K562 (cell line): ENCODE results near the gene TLE3. TPM values are rescaled to one million over a fixed set of nuclear protein-coding genes. Genes with fewer than 3 reads are reported as not detected.

Experiments used
- ATF1 ChIP-seq, 2 experiments: fragments of 450-650 bp in 1 of 2; IDR thresholded peaks; 2 replicates each; pipeline ENCODE4 v1.6.1; 2016; ENCODE audit warnings: missing compliant biosample characterization in 1 of 2, missing genetic modification characterization in 1 of 2
- BRD4 ChIP-seq: fragments of 200-600 bp; sonication (generic); IDR thresholded peaks from 2 replicates; pipeline ENCODE4 v1.6.1; 2017; ENCODE audit warnings: inconsistent platforms
- CREBBP ChIP-seq: IDR thresholded peaks from one replicate; pipeline ENCODE4 v1.6.1; 2012; ENCODE audit warnings: low read depth, mild to moderate bottlenecking, control low read depth, inconsistent platforms, low read length
- ETS2 ChIP-seq: IDR thresholded peaks from 2 replicates; pipeline ENCODE4 v1.6.1; 2016; ENCODE audit warnings: borderline replicate concordance, missing genetic modification characterization, mild to moderate bottlenecking, moderate library complexity, missing compliant biosample characterization; ENCODE audit not compliant: poor library complexity, severe bottlenecking
- FIP1L1 ChIP-seq: fragments of 200-400 bp; formaldehyde crosslinking; IDR thresholded peaks from 2 replicates; pipeline ENCODE4 v1.6.1; 2018; ENCODE audit warnings: mild to moderate bottlenecking, low read depth, low read length; ENCODE audit not compliant: poor library complexity, severe bottlenecking
- GABPA ChIP-seq: fragments of 200-800 bp; sonication (Bioruptor generic); conservative IDR thresholded peaks from 2 replicates; pipeline ENCODE4 v1.6.1; 2016; ENCODE audit warnings: low read depth, missing genetic modification characterization, missing compliant biosample characterization
- JUNB ChIP-seq: fragments of 450-650 bp; formaldehyde crosslinking; conservative IDR thresholded peaks from 2 replicates; pipeline ENCODE4 v1.4.0; 2020; ENCODE audit warnings: mild to moderate bottlenecking
- NCOA4 ChIP-seq: fragments of 450-650 bp; IDR thresholded peaks from 2 replicates; pipeline ENCODE4 v1.6.1; 2018; ENCODE audit warnings: mild to moderate bottlenecking; ENCODE audit not compliant: partially characterized antibody
- NFIC ChIP-seq: fragments of 450-650 bp; IDR thresholded peaks from 2 replicates; pipeline ENCODE4 v1.6.1; 2017; ENCODE audit warnings: mild to moderate bottlenecking, inconsistent platforms
- NUFIP1 ChIP-seq: fragments of 450-650 bp; IDR thresholded peaks from 2 replicates; pipeline ENCODE4 v1.6.1; 2018; ENCODE audit not compliant: partially characterized antibody
- PCBP2 ChIP-seq: fragments of 200-400 bp; formaldehyde crosslinking; IDR thresholded peaks from 2 replicates; pipeline ENCODE4 v1.6.1; 2018; ENCODE audit warnings: low read length, low read depth, mild to moderate bottlenecking, moderate library complexity; ENCODE audit not compliant: poor library complexity, severe bottlenecking
- POLR2G ChIP-seq: fragments of 200-400 bp; formaldehyde crosslinking; IDR thresholded peaks from 2 replicates; pipeline ENCODE4 v1.6.1; 2017; ENCODE audit warnings: low read depth, mild to moderate bottlenecking, antibody characterized with exemption, low read length, moderate library complexity
- SMAD4 ChIP-seq: fragments of 250-450 bp; sonication (Bioruptor Pico); conservative IDR thresholded peaks from 2 replicates; pipeline ENCODE4 v1.8.0; 2021; ENCODE audit warnings: inconsistent platforms, mild to moderate bottlenecking, moderate library complexity
- STAG1 ChIP-seq: sonication (generic); formaldehyde crosslinking; IDR thresholded peaks from 2 replicates; pipeline ENCODE4 v1.5.0; 2020; ENCODE audit warnings: missing genetic modification reagents, borderline replicate concordance
- TAF9B ChIP-seq: fragments of 450-650 bp; IDR thresholded peaks from 2 replicates; pipeline ENCODE4 v1.6.1; 2018; ENCODE audit warnings: mild to moderate bottlenecking; ENCODE audit not compliant: partially characterized antibody
- ZKSCAN3 ChIP-seq: fragments of 250-450 bp; sonication (Bioruptor Pico); IDR thresholded peaks from 2 replicates; pipeline ENCODE4 v1.4.0; 2020
- ZSCAN29 ChIP-seq: fragments of 450-650 bp; IDR thresholded peaks from 2 replicates; pipeline ENCODE4 v1.6.1; 2017
- polyA plus RNA-seq, 8 experiments: library from polyadenylated mRNA; depleted of rRNA in 4 of 8; stranded (reverse) in 5 of 8; unstranded in 3 of 8; fragments of >200 nt; fragmentation: Nextera tagmentation in 2 of 8; fragmentation: Illumina TruSeq in 1 of 8; extraction: Ambion mirVana in 2 of 8; extraction: Trizol in 1 of 8; gene quantifications; 2 replicates each; pipeline versions ENCODE4 v1.2.1 to v1.2.3, GENCODE V29; 2011 to 2014; ENCODE audit warnings: inconsistent platforms in 1 of 8, missing spikeins in 1 of 8
- total RNA-seq, 7 experiments: library from RNA; depleted of rRNA in 6 of 7; stranded (reverse); fragments of >200 nt in 6 of 7; fragmentation: Illumina TruSeq in 2 of 7; extraction: Trizol in 2 of 7; gene quantifications; 2 replicates each; pipeline versions ENCODE4 v1.2.1 to v1.2.3, GENCODE V29; 2011 to 2021; ENCODE audit warnings: low replicate concordance in 1 of 7
- TF ChIP-seq, protein P1 (sequence below), 3 experiments: IDR thresholded peaks in 2 of 3; conservative IDR thresholded peaks in 1 of 3; 2 replicates each; pipeline ENCODE4 v1.5.1; 2011 to 2012; ENCODE audit warnings: low read length in 3 of 3, mild to moderate bottlenecking in 3 of 3, control low read depth in 2 of 3, improper control_type of control experiment in 1 of 3, inconsistent platforms in 1 of 3, low read depth in 1 of 3, mixed read lengths in 1 of 3, moderate library complexity in 1 of 3; ENCODE audit not compliant: insufficient read depth in 2 of 3
- TF ChIP-seq, protein P2 (sequence below): fragments of 250-450 bp; sonication (Bioruptor Pico); IDR thresholded peaks from 2 replicates; pipeline ENCODE4 v1.4.0; 2020
- TF ChIP-seq, protein P3 (sequence below): sonication (generic); formaldehyde crosslinking; IDR thresholded peaks from 2 replicates; pipeline ENCODE4 v1.8.0; 2022; ENCODE audit warnings: mild to moderate bottlenecking, missing genetic modification reagents

The TLE3 gene
- total and polyA plus RNA-seq, 9 of the 15 experiments (the other 6 are each of a cell fraction or from before 2014, with no cell fraction given), result 1.5 to 84.2 (median 14.1) TPM

DNA sequence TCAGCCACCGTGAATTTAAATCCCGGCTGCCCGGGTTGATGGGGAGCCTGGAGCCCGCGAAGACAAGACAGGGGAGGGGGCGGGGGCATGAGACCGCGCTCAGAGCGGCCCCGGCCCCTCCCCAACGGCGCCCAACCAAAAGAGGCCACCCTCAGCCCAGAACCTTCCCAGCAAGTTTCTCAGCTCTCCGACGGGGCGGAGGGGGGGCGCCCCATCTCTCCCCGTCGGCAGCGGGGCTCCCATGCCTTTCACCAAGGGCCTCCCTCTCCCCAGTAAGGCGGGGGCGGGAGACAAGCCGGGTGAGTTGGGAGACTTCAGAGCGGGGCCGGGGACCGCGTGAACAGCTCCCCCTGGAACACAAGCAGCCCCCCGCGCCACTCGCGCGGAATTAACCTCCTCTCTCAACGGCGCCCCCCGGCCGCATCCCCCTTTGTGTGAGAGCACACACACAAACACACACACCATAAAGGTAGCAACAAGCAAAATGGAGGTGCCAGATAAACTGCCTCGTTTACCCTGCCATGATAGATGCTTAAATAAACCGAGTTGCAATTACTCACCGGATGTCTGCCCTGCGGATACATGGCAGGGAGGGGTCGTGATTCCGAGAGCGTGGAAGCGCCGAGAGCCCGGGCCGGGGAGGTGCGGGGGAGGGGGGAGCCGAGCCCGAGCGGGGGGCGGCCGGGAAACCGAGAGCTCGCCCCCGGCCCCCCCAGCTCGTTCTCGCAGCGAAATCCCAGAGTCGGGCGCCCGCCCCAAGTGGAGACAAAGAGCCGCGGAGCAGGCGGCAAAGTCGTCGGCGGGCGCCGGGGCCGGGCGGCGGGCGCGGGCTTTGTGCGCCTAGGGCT lies 1.3 kb downstream of the TLE3 start (continued):
- TF ChIP-seq PCBP2 (no peak), NFIC (peak; percentile 12; the same call in 1 of the 2 replicates), GABPA (tag) (no peak), FIP1L1 (no peak), BRD4 (no peak), SMAD4 (CRISPR knock-in tag) (no peak), POLR2G (peak; percentile 32; the same call in 1 of the 2 replicates), ZSCAN29 (peak; percentile 83), NCOA4 (no peak), ETS2 (tag) (no peak), STAG1 (CRISPR knock-in tag) (no peak), ZKSCAN3 (no peak), TAF9B (no peak), CREBBP (no peak), NUFIP1 (no peak), ATF1 (CRISPR knock-in tag; IDR thresholded peaks at IDR 0.05) (no peak), ATF1 (tag; IDR thresholded peaks at IDR 0.05) (no peak), JUNB (CRISPR knock-in tag) (no peak)
- TF ChIP-seq, protein P1, sequence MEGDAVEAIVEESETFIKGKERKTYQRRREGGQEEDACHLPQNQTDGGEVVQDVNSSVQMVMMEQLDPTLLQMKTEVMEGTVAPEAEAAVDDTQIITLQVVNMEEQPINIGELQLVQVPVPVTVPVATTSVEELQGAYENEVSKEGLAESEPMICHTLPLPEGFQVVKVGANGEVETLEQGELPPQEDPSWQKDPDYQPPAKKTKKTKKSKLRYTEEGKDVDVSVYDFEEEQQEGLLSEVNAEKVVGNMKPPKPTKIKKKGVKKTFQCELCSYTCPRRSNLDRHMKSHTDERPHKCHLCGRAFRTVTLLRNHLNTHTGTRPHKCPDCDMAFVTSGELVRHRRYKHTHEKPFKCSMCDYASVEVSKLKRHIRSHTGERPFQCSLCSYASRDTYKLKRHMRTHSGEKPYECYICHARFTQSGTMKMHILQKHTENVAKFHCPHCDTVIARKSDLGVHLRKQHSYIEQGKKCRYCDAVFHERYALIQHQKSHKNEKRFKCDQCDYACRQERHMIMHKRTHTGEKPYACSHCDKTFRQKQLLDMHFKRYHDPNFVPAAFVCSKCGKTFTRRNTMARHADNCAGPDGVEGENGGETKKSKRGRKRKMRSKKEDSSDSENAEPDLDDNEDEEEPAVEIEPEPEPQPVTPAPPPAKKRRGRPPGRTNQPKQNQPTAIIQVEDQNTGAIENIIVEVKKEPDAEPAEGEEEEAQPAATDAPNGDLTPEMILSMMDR (IDR thresholded peaks at IDR 0.05 in 2 of 3, conservative IDR thresholded peaks at IDR 0.05 in 1 of 3; ENCODE audit: insufficient read depth in 2 of 3, low read depth in 1 of 3, low read length in 3 of 3), result no peak
- TF ChIP-seq, protein P2, sequence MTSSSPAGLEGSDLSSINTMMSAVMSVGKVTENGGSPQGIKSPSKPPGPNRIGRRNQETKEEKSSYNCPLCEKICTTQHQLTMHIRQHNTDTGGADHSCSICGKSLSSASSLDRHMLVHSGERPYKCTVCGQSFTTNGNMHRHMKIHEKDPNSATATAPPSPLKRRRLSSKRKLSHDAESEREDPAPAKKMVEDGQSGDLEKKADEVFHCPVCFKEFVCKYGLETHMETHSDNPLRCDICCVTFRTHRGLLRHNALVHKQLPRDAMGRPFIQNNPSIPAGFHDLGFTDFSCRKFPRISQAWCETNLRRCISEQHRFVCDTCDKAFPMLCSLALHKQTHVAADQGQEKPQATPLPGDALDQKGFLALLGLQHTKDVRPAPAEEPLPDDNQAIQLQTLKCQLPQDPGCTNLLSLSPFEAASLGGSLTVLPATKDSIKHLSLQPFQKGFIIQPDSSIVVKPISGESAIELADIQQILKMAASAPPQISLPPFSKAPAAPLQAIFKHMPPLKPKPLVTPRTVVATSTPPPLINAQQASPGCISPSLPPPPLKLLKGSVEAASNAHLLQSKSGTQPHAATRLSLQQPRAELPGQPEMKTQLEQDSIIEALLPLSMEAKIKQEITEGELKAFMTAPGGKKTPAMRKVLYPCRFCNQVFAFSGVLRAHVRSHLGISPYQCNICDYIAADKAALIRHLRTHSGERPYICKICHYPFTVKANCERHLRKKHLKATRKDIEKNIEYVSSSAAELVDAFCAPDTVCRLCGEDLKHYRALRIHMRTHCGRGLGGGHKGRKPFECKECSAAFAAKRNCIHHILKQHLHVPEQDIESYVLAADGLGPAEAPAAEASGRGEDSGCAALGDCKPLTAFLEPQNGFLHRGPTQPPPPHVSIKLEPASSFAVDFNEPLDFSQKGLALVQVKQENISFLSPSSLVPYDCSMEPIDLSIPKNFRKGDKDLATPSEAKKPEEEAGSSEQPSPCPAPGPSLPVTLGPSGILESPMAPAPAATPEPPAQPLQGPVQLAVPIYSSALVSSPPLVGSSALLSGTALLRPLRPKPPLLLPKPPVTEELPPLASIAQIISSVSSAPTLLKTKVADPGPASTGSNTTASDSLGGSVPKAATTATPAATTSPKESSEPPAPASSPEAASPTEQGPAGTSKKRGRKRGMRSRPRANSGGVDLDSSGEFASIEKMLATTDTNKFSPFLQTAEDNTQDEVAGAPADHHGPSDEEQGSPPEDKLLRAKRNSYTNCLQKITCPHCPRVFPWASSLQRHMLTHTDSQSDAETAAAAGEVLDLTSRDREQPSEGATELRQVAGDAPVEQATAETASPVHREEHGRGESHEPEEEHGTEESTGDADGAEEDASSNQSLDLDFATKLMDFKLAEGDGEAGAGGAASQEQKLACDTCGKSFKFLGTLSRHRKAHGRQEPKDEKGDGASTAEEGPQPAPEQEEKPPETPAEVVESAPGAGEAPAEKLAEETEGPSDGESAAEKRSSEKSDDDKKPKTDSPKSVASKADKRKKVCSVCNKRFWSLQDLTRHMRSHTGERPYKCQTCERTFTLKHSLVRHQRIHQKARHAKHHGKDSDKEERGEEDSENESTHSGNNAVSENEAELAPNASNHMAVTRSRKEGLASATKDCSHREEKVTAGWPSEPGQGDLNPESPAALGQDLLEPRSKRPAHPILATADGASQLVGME (CRISPR knock-in tag), result no peak
- TF ChIP-seq, protein P3, sequence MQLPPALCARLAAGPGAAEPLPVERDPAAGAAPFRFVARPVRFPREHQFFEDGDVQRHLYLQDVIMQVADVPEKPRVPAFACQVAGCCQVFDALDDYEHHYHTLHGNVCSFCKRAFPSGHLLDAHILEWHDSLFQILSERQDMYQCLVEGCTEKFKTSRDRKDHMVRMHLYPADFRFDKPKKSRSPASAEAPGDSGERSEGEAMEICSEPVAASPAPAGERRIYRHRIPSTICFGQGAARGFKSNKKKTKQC, result no peak
